IMR-90 (cell line): ENCODE measurements around the gene DOCK9. TPM values are rescaled to one million over a fixed set of nuclear protein-coding genes. Genes with fewer than 3 reads are reported as not detected.

Source experiments
- ATAC-seq: fragments of 200-7000 bp; cut with Tn5 transposase; 2 replicates; pipeline ENCODE4 v1.9.1; 2020; ENCODE audit warnings: low read depth, mild to moderate bottlenecking, moderate library complexity
- BruUV-seq: library from RNA; stranded (reverse); fragments of 400-500 nt; replicated peaks from 2 replicates; lab custom pipeline; 2021; lab: Mats Ljungman, UMichigan
- CTCF ChIA-PET: fragments of 300-600 bp; formaldehyde crosslinking; extraction: SDS; loops from one replicate; lab custom pipeline; 2021; ENCODE audit warnings: antibody characterized with exemption; lab: Yijun Ruan, JAX
- POLR2A ChIA-PET: fragments of 300-600 bp; sonication (Branson Sonifier 250); formaldehyde crosslinking; loops from one replicate; lab custom pipeline; 2022; ENCODE audit warnings: antibody characterized with exemption; ENCODE audit not compliant: unreplicated experiment; lab: Charles Lee
- DNase-seq: peaks from one replicate; pipeline ENCODE4 v3.0.0; 2013
- H2AFZ ChIP-seq: replicated peaks from 2 replicates; pipeline ENCODE3; 2013; ENCODE audit warnings: low read length, mild to moderate bottlenecking; ENCODE audit not compliant: poor library complexity
- H2AK5ac ChIP-seq: 2 replicates; pipeline ENCODE4 v1.6.1; 2013; ENCODE audit warnings: low read depth, low read length, inconsistent platforms
- H2AK9ac ChIP-seq: replicated peaks from 2 replicates; pipeline ENCODE3; 2013; ENCODE audit warnings: mild to moderate bottlenecking, low read depth, low read length, moderate library complexity; ENCODE audit not compliant: poor library complexity
- H2BK120ac ChIP-seq: 2 replicates; pipeline ENCODE4 v1.6.1; 2013; ENCODE audit warnings: low read depth, low read length, inconsistent platforms
- H2BK15ac ChIP-seq: 3 replicates; pipeline ENCODE4 v1.6.1; 2013; ENCODE audit warnings: low read depth, low read length, inconsistent platforms
- H2BK20ac ChIP-seq: 2 replicates; pipeline ENCODE4 v1.6.1; 2013; ENCODE audit warnings: low read depth, mild to moderate bottlenecking, inconsistent platforms, low read length, moderate library complexity
- H2BK5ac ChIP-seq: 2 replicates; pipeline ENCODE4 v1.6.1; 2013; ENCODE audit warnings: mild to moderate bottlenecking, low read depth, low read length, inconsistent platforms; ENCODE audit not compliant: poor library complexity, severe bottlenecking
- H3K14ac ChIP-seq: replicated peaks from 2 replicates; pipeline ENCODE4 v1.6.1; 2013; ENCODE audit warnings: low read depth, low read length, inconsistent platforms
- H3K18ac ChIP-seq: 2 replicates; pipeline ENCODE4 v1.6.1; 2013; ENCODE audit warnings: low read depth, low read length, control low read depth
- H3K23ac ChIP-seq: 2 replicates; pipeline ENCODE4 v1.6.1; 2013; ENCODE audit warnings: low read depth, low read length, inconsistent platforms
- H3K27ac ChIP-seq: 2 replicates; pipeline ENCODE4 v1.5.1; 2013; ENCODE audit warnings: mild to moderate bottlenecking, control low read depth, low read length; ENCODE audit not compliant: insufficient read depth
- H3K27me3 ChIP-seq: 2 replicates; pipeline ENCODE4 v1.6.1; 2013; ENCODE audit warnings: low read length; ENCODE audit not compliant: control insufficient read depth, insufficient read depth
- H3K36me3 ChIP-seq: 2 replicates; pipeline ENCODE4 v1.6.1; 2013; ENCODE audit warnings: low read length, mixed read lengths; ENCODE audit not compliant: control insufficient read depth, insufficient read depth
- H3K4ac ChIP-seq: 2 replicates; pipeline ENCODE4 v1.6.1; 2013; ENCODE audit warnings: low read depth, low read length, inconsistent platforms
- H3K4me1 ChIP-seq: 2 replicates; pipeline ENCODE4 v1.6.1; 2013; ENCODE audit warnings: low read length, mixed read lengths; ENCODE audit not compliant: control insufficient read depth, insufficient read depth
- H3K4me2 ChIP-seq: 2 replicates; pipeline ENCODE4 v1.6.1; 2013; ENCODE audit warnings: low read depth, mild to moderate bottlenecking, control low read depth, low read length, moderate library complexity
- H3K4me3 ChIP-seq: 2 replicates; pipeline ENCODE4 v1.5.1; 2013; ENCODE audit warnings: low read depth, mild to moderate bottlenecking, control low read depth, low read length, moderate library complexity; ENCODE audit not compliant: insufficient read depth
- H3K56ac ChIP-seq: 2 replicates; pipeline ENCODE4 v1.6.1; 2013; ENCODE audit warnings: low read length, inconsistent platforms; ENCODE audit not compliant: insufficient read depth; ENCODE audit errors: extremely low read depth
- H3K79me1 ChIP-seq, 2 experiments: 2 replicates each; pipeline ENCODE4 v1.6.1; 2013; ENCODE audit warnings: low read length in 2 of 2, inconsistent platforms in 1 of 2, low read depth in 1 of 2
- H3K9ac ChIP-seq: 2 replicates; pipeline ENCODE4 v1.6.1; 2013; ENCODE audit warnings: low read depth, low read length, control low read depth
- H3K9me1 ChIP-seq: 2 replicates; pipeline ENCODE4 v1.6.1; 2013; ENCODE audit warnings: low read length, inconsistent platforms; ENCODE audit not compliant: insufficient read depth
- H3K9me3 ChIP-seq: 2 replicates; pipeline ENCODE4 v1.6.1; 2013; ENCODE audit warnings: low read length; ENCODE audit not compliant: control insufficient read depth, insufficient read depth
- H4K20me1 ChIP-seq: 2 replicates; pipeline ENCODE4 v1.6.1; 2013; ENCODE audit warnings: low read length, inconsistent platforms; ENCODE audit not compliant: insufficient read depth
- H4K5ac ChIP-seq: 2 replicates; pipeline ENCODE4 v1.6.1; 2013; ENCODE audit warnings: mild to moderate bottlenecking, low read depth, low read length, control low read depth
- H4K8ac ChIP-seq, 2 experiments: 2 replicates each; pipeline ENCODE4 v1.6.1; 2013; ENCODE audit warnings: low read depth in 2 of 2, low read length in 2 of 2, control low read depth in 1 of 2, inconsistent platforms in 1 of 2
- H4K91ac ChIP-seq: 2 replicates; pipeline ENCODE4 v1.6.1; 2013; ENCODE audit warnings: low read depth, low read length, inconsistent platforms; ENCODE audit not compliant: insufficient read depth
- CHD1 ChIP-seq: IDR thresholded peaks from 2 replicates; pipeline ENCODE4 v1.6.1; 2012; ENCODE audit warnings: low read depth, low read length, improper control_type of control experiment
- RAD21 ChIP-seq: IDR thresholded peaks from 2 replicates; pipeline ENCODE4 v1.6.1; 2012; ENCODE audit warnings: low read length, improper control_type of control experiment
- RCOR1 ChIP-seq: IDR thresholded peaks from 2 replicates; pipeline ENCODE4 v1.6.1; 2012; ENCODE audit warnings: mild to moderate bottlenecking, low read length, improper control_type of control experiment; ENCODE audit not compliant: insufficient replicate concordance
- SMC3 ChIP-seq: fragments of 150-350 bp; IDR thresholded peaks from 2 replicates; pipeline ENCODE4 v1.6.1; 2016; ENCODE audit warnings: low read depth, mild to moderate bottlenecking, antibody characterized with exemption, low read length, moderate library complexity
- WGBS, 2 experiments: methylation state at CpG; one replicate each; pipeline versions ENCODE4 v1.1.5 to v1.1.7; 2013; ENCODE audit warnings: missing lambda C conversion rate in 2 of 2; ENCODE audit not compliant: insufficient read length in 1 of 2; ENCODE audit errors: extremely low coverage in 2 of 2; 5-methylcytosine and 5-hydroxymethylcytosine counted together
- dilution Hi-C: fragments of 300-500 bp; cut with HindIII; formaldehyde crosslinking; loops from one replicate; pipeline ENCODE4 v1.14.3; 2018; ENCODE audit warnings: low sequenced_read_pairs; ENCODE audit not compliant: unreplicated experiment
- in situ Hi-C: fragments of 300-500 bp; cut with MboI; formaldehyde crosslinking; loops from 3 replicates; pipeline ENCODE4 v1.14.3; 2019; ENCODE audit warnings: low sequenced_read_pairs, inconsistent platforms, mixed read lengths
- intact Hi-C: fragments of 100-400 bp; cut with micrococcal nuclease; formaldehyde crosslinking; loops from 2 replicates; pipeline ENCODE4 v1.10.0; 2022
- polyA plus RNA-seq, 3 experiments: library from polyadenylated mRNA; depleted of rRNA; stranded (reverse); fragments of >200 nt; gene quantifications; 2 replicates each; pipeline ENCODE4 v1.2.3, GENCODE V29; 2012; ENCODE audit warnings: low replicate concordance in 1 of 3
- total RNA-seq: library from RNA; depleted of rRNA; stranded (reverse); fragments of >200 nt; gene quantifications from 2 replicates; pipeline ENCODE4 v1.2.3, GENCODE V29; 2012
- TF ChIP-seq, protein P1 (sequence below): fragments of 150-350 bp; IDR thresholded peaks from 2 replicates; pipeline ENCODE4 v1.6.1; 2017; ENCODE audit warnings: mild to moderate bottlenecking, antibody characterized with exemption, low read length, low read depth
- TF ChIP-seq, protein P2 (sequence below): conservative IDR thresholded peaks from 2 replicates; pipeline ENCODE4 v1.5.1; 2012; ENCODE audit warnings: mild to moderate bottlenecking, low read depth, low read length, improper control_type of control experiment

The DOCK9 gene
- total and polyA plus RNA-seq, 2 of the 4 experiments (the other 2 are of a cell fraction): 4.8 to 7.2 TPM

DNA sequence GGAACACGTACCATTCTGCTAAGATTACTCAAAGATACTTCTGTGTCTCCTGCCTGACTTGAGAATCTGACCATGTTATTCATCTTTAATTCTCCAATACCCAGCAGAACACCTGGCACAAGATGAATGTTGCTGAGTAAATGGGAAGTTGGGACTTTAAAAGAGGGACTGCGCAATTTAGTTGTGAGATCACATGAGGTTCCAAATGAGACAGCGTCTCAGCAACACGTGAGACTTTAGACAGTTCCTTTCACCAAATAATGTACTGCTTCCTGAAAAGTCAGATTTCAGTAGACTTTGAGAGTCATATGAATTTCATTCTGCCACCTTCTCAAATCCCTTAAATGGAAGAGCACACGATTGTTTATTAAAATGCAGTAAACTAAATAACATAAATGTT is 36.7 kb downstream of the DOCK9 start:
- no TSS peak for BruUV-seq
- Histone ChIP-seq H3K9me1 (peaks cover 6% of the 10 kb centered on the region), H4K8ac (no peak overlapping the region), H3K23ac (no peak overlapping the region), H2AFZ (no peak overlapping the region), H3K79me1 (peaks cover 3 to 19% of the 10 kb centered on the region in 2 experiments; a peak in 2 of 4 replicates), H3K4me1 (peaks cover 11% of the 10 kb centered on the region), H3K4me3 (no peak overlapping the region), H3K4ac (no peak overlapping the region), H2AK5ac (no peak overlapping the region), H2BK5ac (no peak overlapping the region), H3K56ac (no peak overlapping the region), H3K36me3 (no peaks in the 10 kb centered on the region), H4K91ac (no peak overlapping the region), H3K9me3 (no peaks in the 10 kb centered on the region), H3K27ac (no peak overlapping the region), H3K4me2 (no peak overlapping the region), H3K14ac (no peak overlapping the region), H4K20me1 (no peaks in the 10 kb centered on the region), H2AK9ac (no peak overlapping the region), H4K5ac (no peak overlapping the region), H2BK20ac (no peak overlapping the region), H2BK120ac (no peak overlapping the region), H2BK15ac (no peak overlapping the region), H3K18ac (no peak overlapping the region), H3K9ac (no peak overlapping the region), H3K27me3 (no peaks in the 10 kb centered on the region)
- dilution Hi-C loops: no loop called here
- intact Hi-C loops: no loop called here
- in situ Hi-C loops: no loop called here
- no peak for TF ChIP-seq CHD1
- TF ChIP-seq, protein P1, sequence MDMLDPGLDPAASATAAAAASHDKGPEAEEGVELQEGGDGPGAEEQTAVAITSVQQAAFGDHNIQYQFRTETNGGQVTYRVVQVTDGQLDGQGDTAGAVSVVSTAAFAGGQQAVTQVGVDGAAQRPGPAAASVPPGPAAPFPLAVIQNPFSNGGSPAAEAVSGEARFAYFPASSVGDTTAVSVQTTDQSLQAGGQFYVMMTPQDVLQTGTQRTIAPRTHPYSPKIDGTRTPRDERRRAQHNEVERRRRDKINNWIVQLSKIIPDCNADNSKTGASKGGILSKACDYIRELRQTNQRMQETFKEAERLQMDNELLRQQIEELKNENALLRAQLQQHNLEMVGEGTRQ: no peak
- TF ChIP-seq RCOR1: no peak
- TF ChIP-seq, protein P2, sequence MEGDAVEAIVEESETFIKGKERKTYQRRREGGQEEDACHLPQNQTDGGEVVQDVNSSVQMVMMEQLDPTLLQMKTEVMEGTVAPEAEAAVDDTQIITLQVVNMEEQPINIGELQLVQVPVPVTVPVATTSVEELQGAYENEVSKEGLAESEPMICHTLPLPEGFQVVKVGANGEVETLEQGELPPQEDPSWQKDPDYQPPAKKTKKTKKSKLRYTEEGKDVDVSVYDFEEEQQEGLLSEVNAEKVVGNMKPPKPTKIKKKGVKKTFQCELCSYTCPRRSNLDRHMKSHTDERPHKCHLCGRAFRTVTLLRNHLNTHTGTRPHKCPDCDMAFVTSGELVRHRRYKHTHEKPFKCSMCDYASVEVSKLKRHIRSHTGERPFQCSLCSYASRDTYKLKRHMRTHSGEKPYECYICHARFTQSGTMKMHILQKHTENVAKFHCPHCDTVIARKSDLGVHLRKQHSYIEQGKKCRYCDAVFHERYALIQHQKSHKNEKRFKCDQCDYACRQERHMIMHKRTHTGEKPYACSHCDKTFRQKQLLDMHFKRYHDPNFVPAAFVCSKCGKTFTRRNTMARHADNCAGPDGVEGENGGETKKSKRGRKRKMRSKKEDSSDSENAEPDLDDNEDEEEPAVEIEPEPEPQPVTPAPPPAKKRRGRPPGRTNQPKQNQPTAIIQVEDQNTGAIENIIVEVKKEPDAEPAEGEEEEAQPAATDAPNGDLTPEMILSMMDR: no peak
- no peak for TF ChIP-seq SMC3
- no peak for TF ChIP-seq RAD21
- CTCF ChIA-PET: no interaction called here
- POLR2A ChIA-PET: no interaction called here
- ATAC-seq: no peak
- no peak for DNase-seq
- no CpG with 5 or more reads among the region's 5 CpGs for WGBS, 2 experiments
